Keratinocyte (primary cell): ENCODE measurements around the gene IFTAP. TPM values are rescaled to one million over a fixed set of nuclear protein-coding genes. Genes with fewer than 3 reads are reported as not detected.

Source experiments
- DNase-seq: peaks from one replicate; pipeline ENCODE4 v3.0.0-alpha.2; 2011; ENCODE audit warnings: low read depth, missing footprints, low spot score
- FAIRE-seq: peaks from 2 replicates; lab custom pipeline; 2011; peaks lifted over from hg19 to GRCh38; lab: Jason Lieb, UNC
- H2AFZ ChIP-seq: 2 replicates; pipeline ENCODE4 v1.6.0; 2012; ENCODE audit warnings: low read length, control low read depth, inconsistent platforms; ENCODE audit not compliant: control insufficient read depth
- H3K27ac ChIP-seq: 2 replicates; pipeline ENCODE4 v1.5.1; 2011; ENCODE audit warnings: low read length; ENCODE audit not compliant: control insufficient read depth, insufficient read depth
- H3K27me3 ChIP-seq: 3 replicates; pipeline ENCODE4 v1.6.0; 2011; ENCODE audit warnings: low read length; ENCODE audit not compliant: control insufficient read depth, insufficient read depth; ENCODE audit errors: extremely low read depth
- H3K36me3 ChIP-seq, 2 experiments: 2 replicates in 1 of 2; 3 replicates in 1 of 2; pipeline ENCODE4 v1.5.1; 2011; ENCODE audit warnings: low read length in 2 of 2, mild to moderate bottlenecking in 1 of 2; ENCODE audit not compliant: control insufficient read depth in 2 of 2, insufficient read depth in 2 of 2; ENCODE audit errors: extremely low read depth in 1 of 2
- H3K4me1 ChIP-seq: 3 replicates; pipeline ENCODE4 v1.5.1; 2011; ENCODE audit warnings: low read length; ENCODE audit not compliant: control insufficient read depth, insufficient read depth; ENCODE audit errors: extremely low read depth
- H3K4me2 ChIP-seq: 3 replicates; pipeline ENCODE4 v1.6.0; 2011; ENCODE audit warnings: low read depth, low read length; ENCODE audit not compliant: control insufficient read depth, insufficient read depth; ENCODE audit errors: extremely low read depth
- H3K4me3 ChIP-seq, 3 experiments: fragments of 200-600 bp in 1 of 3; sonication (generic) in 1 of 3; 2 replicates in 2 of 3; 3 replicates in 1 of 3; pipeline ENCODE4 v1.5.1; 2011 to 2016; ENCODE audit warnings: low read length in 3 of 3, mild to moderate bottlenecking in 3 of 3, control low read depth in 2 of 3, inconsistent platforms in 1 of 3, low read depth in 1 of 3, mixed read lengths in 1 of 3, mixed run types in 1 of 3, moderate library complexity in 1 of 3; ENCODE audit not compliant: control insufficient read depth in 2 of 3, insufficient read depth in 2 of 3; ENCODE audit errors: extremely low read depth in 1 of 3
- H3K79me2 ChIP-seq: 2 replicates; pipeline ENCODE4 v1.6.0; 2012; ENCODE audit warnings: low read length; ENCODE audit not compliant: control insufficient read depth, insufficient read depth
- H3K9ac ChIP-seq: 3 replicates; pipeline ENCODE4 v1.6.0; 2011; ENCODE audit warnings: low read length; ENCODE audit not compliant: control insufficient read depth, insufficient read depth; ENCODE audit errors: extremely low read depth
- H3K9me1 ChIP-seq: 3 replicates; pipeline ENCODE4 v1.6.0; 2011; ENCODE audit warnings: low read length; ENCODE audit not compliant: control insufficient read depth, insufficient read depth; ENCODE audit errors: extremely low read depth
- H3K9me3 ChIP-seq: 2 replicates; pipeline ENCODE4 v1.5.1; 2012; ENCODE audit warnings: low read depth, low read length; ENCODE audit not compliant: control insufficient read depth
- H4K20me1 ChIP-seq: 3 replicates; pipeline ENCODE4 v1.6.0; 2011; ENCODE audit warnings: low read length; ENCODE audit not compliant: control insufficient read depth, insufficient read depth; ENCODE audit errors: extremely low read depth
- EZH2 ChIP-seq: IDR thresholded peaks from one replicate; pipeline ENCODE4 v1.6.1; 2012; ENCODE audit warnings: inconsistent platforms, mild to moderate bottlenecking, low read length, moderate library complexity
- dilution Hi-C: fragments of 300-500 bp; cut with MboI; formaldehyde crosslinking; loops from one replicate; pipeline ENCODE4 v1.7.0; 2020; ENCODE audit warnings: low sequenced_read_pairs; ENCODE audit not compliant: extremely low pct_ligation_motif_present
- polyA plus RNA-seq, 5 experiments: library from polyadenylated mRNA; depleted of rRNA in 3 of 5; stranded (reverse) in 3 of 5; stranded (forward) in 1 of 5; unstranded in 1 of 5; fragments of >200 nt; gene quantifications; 1 replicate in 1 of 5; 2 replicates in 3 of 5; 3 replicates in 1 of 5; pipeline versions ENCODE4 v1.2.1 to v1.2.3, GENCODE V29; 2011 to 2012; ENCODE audit warnings: missing spikeins in 2 of 5, low read depth in 1 of 5, low replicate concordance in 1 of 5
- TF ChIP-seq, protein P1 (sequence below), 3 experiments: IDR thresholded peaks in 1 of 3; conservative IDR thresholded peaks in 1 of 3; optimal IDR thresholded peaks in 1 of 3; 2 replicates in 2 of 3; 3 replicates in 1 of 3; pipeline versions ENCODE3 to v1.5.1; 2011; ENCODE audit warnings: low read length in 3 of 3, mild to moderate bottlenecking in 3 of 3, moderate library complexity in 2 of 3, control low read depth in 1 of 3, inconsistent platforms in 1 of 3; ENCODE audit not compliant: insufficient read depth in 2 of 3; ENCODE audit errors: extremely low read depth in 1 of 3

The IFTAP gene
- polyA plus RNA-seq, 1 donor (not counting 4 experiments of a cell fraction or from before 2014, with no cell fraction given), result 22.8 TPM

DNA sequence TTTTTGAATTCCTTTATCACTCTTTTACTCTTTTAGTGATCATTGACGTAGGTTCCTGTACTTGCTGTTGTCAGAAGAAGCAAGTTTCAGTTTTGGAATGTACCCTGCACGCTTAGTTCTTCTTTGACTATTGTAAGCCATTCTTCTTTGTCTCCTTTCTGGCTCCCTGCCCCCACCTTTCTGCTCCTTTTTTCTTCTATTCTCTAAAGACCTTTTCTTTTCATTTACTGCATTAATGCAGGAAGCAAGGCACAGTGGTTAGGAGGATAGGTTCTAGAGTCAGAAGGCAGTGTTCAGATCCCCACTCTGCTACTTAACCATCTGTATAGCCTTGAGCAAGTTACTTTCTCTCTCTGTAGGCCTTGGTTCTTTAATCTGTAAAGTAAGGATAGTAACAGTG lies 37.5 kb downstream of the IFTAP start:
- Histone ChIP-seq H2AFZ (no peak overlapping the region), H3K27me3 (no peaks in the 10 kb centered on the region), H3K9ac (no peak overlapping the region), H3K9me1 (no peaks in the 10 kb centered on the region), H3K27ac (no peak overlapping the region), H3K79me2 (no peaks in the 10 kb centered on the region), H3K4me2 (no peak overlapping the region), H3K36me3 (no peaks in the 10 kb centered on the region), H4K20me1 (no peaks in the 10 kb centered on the region), H3K9me3 (no peaks in the 10 kb centered on the region), H3K4me1 (no peaks in the 10 kb centered on the region), H3K4me3 (no peak overlapping the region)
- DNase-seq (no peak), FAIRE-seq (no peak)
- no peak for TF ChIP-seq EZH2
- TF ChIP-seq, protein P1, sequence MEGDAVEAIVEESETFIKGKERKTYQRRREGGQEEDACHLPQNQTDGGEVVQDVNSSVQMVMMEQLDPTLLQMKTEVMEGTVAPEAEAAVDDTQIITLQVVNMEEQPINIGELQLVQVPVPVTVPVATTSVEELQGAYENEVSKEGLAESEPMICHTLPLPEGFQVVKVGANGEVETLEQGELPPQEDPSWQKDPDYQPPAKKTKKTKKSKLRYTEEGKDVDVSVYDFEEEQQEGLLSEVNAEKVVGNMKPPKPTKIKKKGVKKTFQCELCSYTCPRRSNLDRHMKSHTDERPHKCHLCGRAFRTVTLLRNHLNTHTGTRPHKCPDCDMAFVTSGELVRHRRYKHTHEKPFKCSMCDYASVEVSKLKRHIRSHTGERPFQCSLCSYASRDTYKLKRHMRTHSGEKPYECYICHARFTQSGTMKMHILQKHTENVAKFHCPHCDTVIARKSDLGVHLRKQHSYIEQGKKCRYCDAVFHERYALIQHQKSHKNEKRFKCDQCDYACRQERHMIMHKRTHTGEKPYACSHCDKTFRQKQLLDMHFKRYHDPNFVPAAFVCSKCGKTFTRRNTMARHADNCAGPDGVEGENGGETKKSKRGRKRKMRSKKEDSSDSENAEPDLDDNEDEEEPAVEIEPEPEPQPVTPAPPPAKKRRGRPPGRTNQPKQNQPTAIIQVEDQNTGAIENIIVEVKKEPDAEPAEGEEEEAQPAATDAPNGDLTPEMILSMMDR (optimal IDR thresholded peaks at IDR 0.05 in 1 of 3, IDR thresholded peaks at IDR 0.05 in 1 of 3, conservative IDR thresholded peaks at IDR 0.05 in 1 of 3; ENCODE audit: extremely low read depth in 1 of 3, insufficient read depth in 2 of 3, low read length in 3 of 3), result no peak
- dilution Hi-C loops, result no loop called here

DNA sequence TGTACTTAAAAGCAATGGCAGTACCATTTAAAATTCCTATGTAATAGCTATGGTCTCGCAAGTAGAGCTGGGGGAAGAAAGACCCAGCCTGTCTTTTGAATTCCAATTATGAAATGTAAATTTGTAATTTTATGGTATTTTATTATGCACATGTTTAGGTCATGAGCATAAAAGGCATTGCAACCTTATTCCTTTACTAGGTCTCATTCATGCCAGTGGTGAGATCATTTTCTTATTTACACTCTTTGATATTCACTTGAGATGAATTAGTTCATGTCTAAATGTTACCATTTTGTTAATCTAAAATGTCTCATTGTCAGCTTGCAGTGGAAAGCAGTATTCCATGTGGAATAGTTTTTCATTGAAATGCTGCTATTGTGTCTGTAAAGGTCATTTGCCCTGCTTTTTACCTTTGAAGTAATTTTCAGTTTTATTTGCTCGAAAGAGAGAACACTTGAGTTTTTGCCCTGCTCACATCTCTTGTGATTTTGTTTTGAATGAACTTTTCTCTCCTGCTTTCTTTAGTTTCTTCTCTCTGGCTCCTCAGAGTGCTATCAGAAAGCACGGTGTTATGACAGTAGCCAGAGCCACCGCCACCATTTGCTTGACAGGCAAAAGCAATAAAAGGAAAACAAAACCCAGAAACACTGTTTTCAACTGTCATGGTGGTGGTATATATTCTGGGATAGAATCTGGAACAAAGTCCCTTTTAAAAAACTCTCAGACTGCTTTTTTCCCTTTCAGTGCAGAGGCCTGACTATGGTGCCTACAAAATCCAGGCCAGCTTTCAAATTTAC lies 41.0 kb downstream of the IFTAP start:
- H3K27me3 ChIP-seq, result no peaks in the 10 kb centered on the region
- H3K4me2 ChIP-seq, result no peak overlapping the region
- no peaks in the 10 kb centered on the region for H3K36me3 ChIP-seq
- H3K4me1 ChIP-seq, result no peaks in the 10 kb centered on the region
- dilution Hi-C loops, result no loop called here
- TF ChIP-seq EZH2, result no peak
- TF ChIP-seq, protein P1 (optimal IDR thresholded peaks at IDR 0.05 in 1 of 3, IDR thresholded peaks at IDR 0.05 in 1 of 3, conservative IDR thresholded peaks at IDR 0.05 in 1 of 3; ENCODE audit: extremely low read depth in 1 of 3, insufficient read depth in 2 of 3, low read length in 3 of 3), result no peak
- FAIRE-seq, result no peak
- no peaks in the 10 kb centered on the region for H4K20me1 ChIP-seq
- H3K9me1 ChIP-seq, result no peaks in the 10 kb centered on the region
- H2AFZ ChIP-seq, result no peak overlapping the region
- H3K27ac ChIP-seq, result no peak overlapping the region
- no peak overlapping the region for H3K4me3 ChIP-seq
- DNase-seq, result no peak
- H3K9ac ChIP-seq, result no peak overlapping the region
- no peaks in the 10 kb centered on the region for H3K79me2 ChIP-seq
- no peaks in the 10 kb centered on the region for H3K9me3 ChIP-seq
